HG02852 (cell line): Measurements from ENCODE around the gene CHD6.

Experiments used
- ATAC-seq: cut with Tn5 transposase; IDR thresholded peaks from one replicate; pipeline ENCODE4 v1.9.1; 2021; ENCODE audit warnings: mild to moderate bottlenecking, moderate library complexity; ENCODE audit not compliant: unreplicated experiment

The CHD6 gene

GRCh38 chr20:41623625-41624375, 5.6 kb upstream of the CHD6 start:
- ATAC-seq: no peak

- no peak for ATAC-seq
Observed at GRCh38 chr20:41622584-41622983, 4.4 kb upstream of the CHD6 start.

DNA sequence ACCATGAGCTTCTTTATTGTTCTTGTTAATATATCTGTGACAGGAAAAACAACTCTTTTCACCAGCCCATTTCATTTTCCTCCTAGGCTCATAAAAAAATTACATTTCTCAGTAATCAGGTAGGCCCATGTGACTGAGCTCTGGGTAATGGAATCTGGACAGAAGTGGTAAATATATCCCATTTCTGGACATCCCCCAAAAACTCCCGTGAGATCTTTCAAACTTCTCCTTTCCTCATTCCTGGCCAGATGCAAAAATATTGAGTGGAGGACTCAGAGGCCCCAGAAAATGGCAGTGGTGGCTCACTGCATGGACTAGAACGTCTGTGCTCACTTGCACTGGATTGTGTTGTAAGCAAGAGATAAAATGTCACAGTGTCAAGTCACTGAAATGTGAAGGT, 3.8 kb upstream of the CHD6 start:
- ATAC-seq: no peak

- no peak for ATAC-seq
Observed at GRCh38 chr20:41621421-41621820, 3.2 kb upstream of the CHD6 start.

DNA sequence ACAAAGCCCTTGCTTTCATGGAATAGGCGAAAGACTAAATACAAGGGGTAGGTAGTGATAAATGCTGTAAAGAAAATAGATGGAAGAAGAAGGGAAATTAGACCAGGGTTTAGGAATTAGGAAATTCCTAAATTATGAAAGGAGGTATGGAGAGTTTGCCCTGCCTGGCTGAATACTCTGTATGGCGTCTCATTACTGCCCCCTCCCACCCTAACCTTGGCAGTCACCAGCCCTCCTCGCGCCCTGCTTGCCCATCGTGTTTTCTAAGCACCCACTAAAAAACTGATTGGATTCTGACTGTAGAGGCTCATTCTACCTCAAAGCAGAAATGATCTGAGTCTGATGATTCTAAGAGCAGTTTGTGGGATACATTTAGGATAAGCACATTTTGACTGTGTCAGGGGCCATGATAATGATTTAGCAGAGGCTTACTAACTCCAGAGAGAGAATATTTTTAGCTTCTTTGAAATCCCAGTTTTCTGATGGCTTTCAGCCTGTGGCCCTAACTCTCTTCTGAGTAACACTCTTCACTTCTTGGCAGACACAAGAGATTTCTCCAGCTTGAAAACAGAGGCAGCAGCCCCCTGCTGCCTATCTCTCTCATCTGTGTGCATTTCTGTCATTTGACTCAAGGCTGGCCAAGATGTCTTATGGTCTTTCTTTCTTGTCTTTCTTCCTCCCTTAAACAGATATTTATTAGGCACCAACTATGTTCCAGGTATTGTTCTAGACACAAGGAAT, 1.4 kb upstream of the CHD6 start:
- no peak for ATAC-seq

DNA sequence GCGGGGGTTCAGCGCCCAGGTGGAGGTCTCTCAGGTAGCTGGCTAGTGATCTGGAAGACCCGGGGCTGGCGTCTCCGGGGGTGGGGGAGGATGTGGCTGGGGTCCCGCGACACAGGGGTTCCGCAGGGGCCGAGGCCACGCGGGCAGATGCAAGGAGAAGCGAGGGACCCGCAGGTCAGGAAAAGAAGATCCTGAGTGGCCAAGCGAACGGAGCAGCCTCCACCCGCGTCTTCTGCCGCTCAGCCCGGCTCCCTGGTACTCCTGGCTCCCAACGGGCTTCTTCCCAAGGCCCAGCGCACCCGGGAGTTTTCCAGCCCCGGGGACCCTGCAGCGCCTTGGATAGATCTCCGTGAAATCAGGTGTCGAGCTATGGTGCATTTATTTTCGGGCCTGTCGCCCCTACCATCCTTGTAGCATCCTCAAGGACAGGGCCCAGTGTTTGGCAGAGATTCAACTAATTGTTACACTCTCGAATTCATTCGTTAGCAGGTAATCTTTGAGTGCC, 682 bp upstream of the CHD6 start:
- no peak for ATAC-seq

- ATAC-seq: peak; percentile 4
Observed at GRCh38 chr20:41617059-41617901, 897 bp downstream of the CHD6 start.

- no peak for ATAC-seq
Observed at GRCh38 chr20:41616228-41616627, 1.9 kb downstream of the CHD6 start.

GRCh38 chr20:41615676-41616075, 2.5 kb downstream of the CHD6 start:
- no peak for ATAC-seq

- ATAC-seq: no peak
Observed at GRCh38 chr20:41615110-41615509, 3.1 kb downstream of the CHD6 start.

- ATAC-seq: no peak
Observed at GRCh38 chr20:41613321-41613720, 4.9 kb downstream of the CHD6 start.

GRCh38 chr20:41609474-41609873, 8.7 kb downstream of the CHD6 start:
- ATAC-seq: no peak

DNA sequence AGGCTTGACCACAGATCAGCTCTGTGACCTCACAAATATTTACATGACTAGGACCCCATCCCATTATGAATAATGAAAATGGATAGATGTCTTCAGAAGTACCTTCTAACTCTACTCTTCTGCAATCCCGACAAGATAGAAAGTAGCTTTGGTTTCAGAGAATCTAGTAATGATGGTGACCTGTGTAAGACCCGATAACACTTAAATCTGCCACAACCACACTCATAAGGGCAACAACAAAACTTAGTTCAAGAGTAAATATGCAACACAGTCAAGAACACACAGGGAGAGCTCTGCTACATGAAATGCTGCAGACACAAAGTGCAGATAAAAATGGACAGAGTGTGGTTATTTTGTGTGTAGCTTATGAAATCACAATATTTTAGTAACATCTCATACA, 9.6 kb downstream of the CHD6 start:
- ATAC-seq: no peak

DNA sequence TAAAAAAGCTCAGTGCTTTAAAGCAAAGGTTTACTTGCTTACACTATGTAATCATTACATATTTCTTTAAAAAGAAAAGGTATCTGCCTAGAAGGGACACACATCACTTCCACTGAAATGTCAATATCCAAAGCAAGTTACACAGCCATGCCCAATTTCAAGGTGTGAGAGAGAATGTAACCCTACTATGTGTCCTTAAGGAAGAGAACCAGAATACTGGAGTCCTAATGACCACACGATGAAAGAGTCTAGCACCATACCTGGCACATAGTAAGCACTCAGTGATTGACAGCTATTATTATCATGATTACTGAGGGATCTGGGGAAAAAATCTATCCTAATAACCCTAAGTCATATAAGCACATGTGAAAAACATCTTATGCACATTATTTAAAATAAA, 10.4 kb downstream of the CHD6 start:
- ATAC-seq: no peak

DNA sequence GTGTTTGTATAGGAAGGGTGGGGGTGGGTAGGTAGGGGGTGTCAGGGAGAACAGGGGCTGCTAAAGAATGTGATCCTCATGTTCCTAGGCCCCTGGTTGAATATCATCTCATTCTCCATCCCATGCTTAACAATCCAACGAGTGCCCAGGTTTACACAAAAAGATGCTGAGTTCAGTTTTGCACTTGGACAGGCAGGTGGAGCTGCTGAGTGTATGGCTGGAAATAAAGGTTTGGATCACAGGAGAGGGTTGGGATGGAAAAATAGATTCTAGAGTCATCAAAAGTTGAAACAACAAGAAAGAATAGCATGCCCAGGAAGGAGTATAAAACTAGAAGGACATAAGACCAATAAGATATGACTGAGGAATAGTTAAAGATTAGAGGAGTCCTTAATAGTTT, 14.2 kb downstream of the CHD6 start:
- no peak for ATAC-seq

GRCh38 chr20:41601742-41602141, 16.4 kb downstream of the CHD6 start:
- no peak for ATAC-seq

GRCh38 chr20:41600926-41601631, 17.1 kb downstream of the CHD6 start:
- no peak for ATAC-seq

DNA sequence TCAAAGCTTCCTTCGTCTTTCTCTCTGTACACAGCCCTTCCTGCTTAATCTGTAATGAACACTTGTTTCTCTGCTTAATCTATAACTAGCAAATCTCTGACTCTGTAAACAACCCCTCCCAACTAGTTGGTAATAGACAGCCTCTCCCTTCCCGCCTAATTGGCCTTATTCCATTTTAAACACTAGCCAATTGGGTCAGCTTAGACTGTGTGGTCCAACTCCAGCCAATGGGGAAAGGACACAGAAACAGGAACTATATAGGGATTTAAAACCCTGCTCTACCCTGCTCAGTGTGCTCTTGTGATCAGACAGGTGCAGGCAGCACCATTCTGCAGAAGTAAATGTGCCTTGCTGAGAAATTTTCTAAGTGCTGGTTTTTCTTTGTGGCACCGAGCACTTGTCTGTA, 18.5 kb downstream of the CHD6 start:
- no peak for ATAC-seq

DNA sequence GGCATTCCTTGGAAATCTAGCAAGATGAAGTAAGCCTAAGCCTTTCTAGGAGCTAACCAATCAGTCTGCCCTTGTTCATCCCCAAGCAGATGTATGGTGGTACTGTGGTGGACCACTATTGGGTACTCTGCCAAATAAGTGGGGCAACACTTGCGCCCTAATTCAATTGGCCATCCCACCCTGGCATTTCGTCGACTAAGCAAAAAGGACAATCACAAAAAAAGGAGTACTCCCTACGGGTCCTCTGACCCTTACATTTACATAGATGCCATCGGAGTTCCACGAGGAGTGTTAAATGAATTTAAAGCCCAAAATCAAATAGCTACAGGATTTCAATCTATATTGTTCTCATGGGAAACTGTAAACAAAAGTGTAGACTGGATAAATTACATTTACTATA, 19.5 kb downstream of the CHD6 start:
- ATAC-seq: no peak

- no peak for ATAC-seq
Observed at GRCh38 chr20:41594514-41595322, 23.5 kb downstream of the CHD6 start.
